NCI-H2196 treated with DMSO at 0.1 percent for 48 hours (cell line): ENCODE data around the gene TMOD1.

Experiments used
- DNase-seq: peaks from one replicate; lab custom pipeline; 2025; ENCODE audit not compliant: unreplicated experiment; lab: John Stamatoyannopoulos, UW

The TMOD1 gene

GRCh38 chr9:97632248-97632984, 130.9 kb downstream of the TMOD1 start:
- no peak for DNase-seq

DNA sequence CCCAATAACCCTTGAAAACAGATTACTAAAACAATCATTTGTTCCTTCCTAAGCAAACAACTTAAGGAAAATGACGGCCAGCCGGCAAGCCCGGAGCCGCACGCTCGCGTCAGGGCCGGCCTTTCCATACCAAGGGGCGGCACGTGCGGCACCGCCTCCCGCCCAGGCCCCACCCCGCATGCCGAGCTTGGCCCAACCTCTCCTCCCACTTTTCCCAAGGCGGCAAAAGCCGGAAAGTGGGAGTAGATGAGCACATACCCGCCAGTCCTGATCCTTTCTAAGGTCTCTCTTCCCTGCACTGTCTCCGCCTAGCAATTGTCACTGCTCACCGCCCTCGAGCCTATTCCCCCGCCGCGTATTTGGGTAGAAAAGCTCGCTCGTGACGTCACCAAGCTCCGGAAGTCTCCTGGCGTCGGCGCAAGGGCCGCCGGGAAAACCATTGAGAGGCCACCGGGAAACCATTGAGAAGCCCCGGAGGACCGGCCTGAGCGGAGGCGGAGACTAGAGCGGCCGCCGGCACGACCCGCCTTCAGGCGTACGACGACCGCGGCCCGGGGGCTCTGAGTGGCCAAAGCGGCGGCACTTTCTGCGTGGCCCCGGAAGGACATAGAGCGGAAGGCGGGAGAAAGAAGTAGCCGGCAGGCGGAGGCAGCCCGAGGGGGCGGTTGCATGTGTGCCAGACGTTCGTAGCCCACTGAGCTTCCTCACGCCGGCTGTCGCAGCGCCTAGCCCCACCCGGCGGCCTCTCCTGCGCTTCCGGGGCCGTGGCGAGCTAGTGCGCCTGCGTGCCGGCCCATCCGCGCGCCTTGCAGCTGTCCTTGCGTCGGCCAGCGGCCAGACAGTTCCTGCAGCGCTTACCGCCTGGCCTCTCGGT, 131.8 kb downstream of the TMOD1 start, which contains the start of the genes NCBP1 and TSTD2:
TSS of gene NCBP1 (plus strand) at position 837 of the 874 bp plus-strand sequence. CDS start 61 bp downstream, outside the sequence.
TSS of gene TSTD2 (minus strand) at position 384 of the 874 bp plus-strand sequence. CDS start 5,806 bp downstream, outside the sequence.
- DNase-seq, result peak; percentile 97

DNA sequence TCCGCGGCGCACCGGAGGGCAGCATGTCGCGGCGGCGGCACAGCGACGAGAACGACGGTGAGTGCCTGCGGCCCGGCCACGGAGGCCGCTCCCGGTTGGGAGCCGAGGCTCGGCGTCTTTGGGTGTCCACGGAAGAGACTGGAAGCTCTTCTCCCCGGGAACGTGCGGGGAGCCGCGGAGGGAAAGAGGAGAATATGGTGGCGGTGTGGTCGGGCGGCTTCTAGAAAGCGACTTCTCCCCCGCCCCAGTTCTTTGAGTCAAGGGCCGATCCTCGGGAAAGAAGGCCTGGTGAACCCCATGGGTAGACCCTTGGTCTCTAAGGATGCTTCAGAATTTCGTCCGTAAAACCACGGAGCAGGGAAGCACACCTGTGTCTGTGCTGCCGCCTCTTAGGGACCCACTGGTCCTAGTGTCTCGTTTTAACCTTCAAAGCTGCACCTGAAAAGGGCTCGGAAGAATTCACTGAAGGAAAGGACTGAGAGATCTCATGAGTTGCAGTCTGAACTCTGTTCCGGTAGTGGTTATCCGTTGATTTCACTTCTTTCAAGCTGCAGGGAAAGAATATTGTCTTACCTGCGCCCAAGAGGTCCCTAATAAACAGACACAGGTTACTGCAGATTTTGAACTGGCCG, 132.5 kb downstream of the TMOD1 start:
- DNase-seq, result no peak

DNA sequence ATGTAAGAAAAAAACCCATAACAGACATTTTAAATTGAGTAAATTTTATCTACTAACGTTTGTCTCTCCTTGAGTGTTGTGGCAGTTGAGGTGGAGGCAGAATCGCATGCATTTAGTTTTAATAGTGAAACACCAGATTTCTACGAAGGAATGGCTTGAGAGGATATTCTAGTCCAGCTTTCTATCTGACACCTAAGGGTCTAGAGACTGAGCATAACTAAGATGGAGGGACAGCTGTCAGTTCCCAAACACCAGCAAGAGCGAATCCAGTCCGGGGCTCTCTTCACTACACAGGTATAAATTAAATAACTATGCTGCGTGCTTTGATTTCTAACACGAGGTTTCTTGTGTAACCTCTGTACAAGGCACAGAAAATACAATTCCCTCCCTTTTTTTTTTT, 133.6 kb downstream of the TMOD1 start:
- no peak for DNase-seq

DNA sequence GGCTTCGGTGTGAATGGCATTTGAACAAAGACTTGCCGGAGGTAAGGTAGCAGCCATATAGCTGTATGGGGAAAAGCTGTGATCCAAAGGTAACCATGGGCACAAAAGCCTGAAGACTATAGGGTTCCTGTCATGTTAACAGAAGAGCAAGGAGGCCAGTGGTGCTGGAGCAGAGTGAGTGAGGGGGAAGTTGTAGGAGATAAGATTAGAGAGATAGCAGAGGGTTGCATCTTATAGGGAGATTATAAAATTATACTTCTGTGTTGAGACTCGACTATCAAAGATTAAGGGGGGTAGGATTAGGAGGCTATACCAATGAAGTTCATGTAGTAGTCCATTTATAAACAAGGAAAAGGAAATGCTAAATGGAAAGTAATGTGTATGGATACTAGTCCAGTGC, 135.4 kb downstream of the TMOD1 start:
- no peak for DNase-seq

- DNase-seq, result no peak
These were observed 137.2 kb downstream of the TMOD1 start for GRCh38 chr9:97638666-97639065.

DNA sequence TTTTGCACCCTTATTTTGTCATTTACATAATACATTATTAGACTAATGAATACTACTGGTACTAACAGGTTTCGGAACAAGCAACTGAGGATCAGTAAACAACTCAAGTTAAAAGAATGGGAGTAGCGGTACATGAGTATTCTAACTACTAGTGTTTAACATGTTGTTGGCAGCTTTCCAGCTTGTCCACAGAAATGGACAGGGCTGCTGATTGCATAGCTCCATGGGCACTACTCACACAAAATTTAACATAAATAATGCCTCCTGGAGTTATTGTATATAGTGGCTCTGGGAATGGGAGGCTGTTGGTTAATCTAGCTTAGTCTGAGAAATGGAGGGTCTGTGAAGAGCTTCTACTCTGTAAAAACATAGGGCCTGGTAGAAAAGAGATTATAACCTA, 138.9 kb downstream of the TMOD1 start:
- DNase-seq, result no peak

- DNase-seq, result no peak
These were observed 144.3 kb downstream of the TMOD1 start for GRCh38 chr9:97645720-97646119.

GRCh38 chr9:97647996-97648395, 146.5 kb downstream of the TMOD1 start:
- DNase-seq, result no peak
